Cardiac muscle cell (in vitro differentiated cells and primary cell): ENCODE results near the gene ADAMTSL2. TPM values are rescaled to one million over a fixed set of nuclear protein-coding genes. Genes with fewer than 3 reads are reported as not detected.
A peak's percentile ranks its signal among the peaks of the same experiment; 100 is the strongest.

Experiments
- DNase-seq, 2 donors: peaks; one replicate each; pipeline versions ENCODE4 v3.0.0 to v3.0.0-alpha.2; 2010 to 2017; ENCODE audit warnings: low read depth in 1 of 2, low spot score in 1 of 2
- H3K27ac ChIP-seq: fragments of 200-600 bp; sonication (generic); 2 replicates; pipeline ENCODE4 v1.5.1; 2016
- H3K27me3 ChIP-seq: fragments of 200-600 bp; sonication (generic); 2 replicates; pipeline ENCODE4 v1.6.0; 2016; ENCODE audit warnings: control low read depth
- H3K36me3 ChIP-seq: fragments of 200-600 bp; sonication (generic); 2 replicates; pipeline ENCODE4 v1.5.1; 2016; ENCODE audit warnings: control low read depth
- H3K4me1 ChIP-seq: fragments of 200-600 bp; sonication (generic); 2 replicates; pipeline ENCODE4 v1.8.1; 2017; ENCODE audit warnings: low read depth, mild to moderate bottlenecking, mixed run types
- H3K4me3 ChIP-seq: fragments of 200-600 bp; sonication (generic); 2 replicates; pipeline ENCODE4 v1.5.1; 2016; ENCODE audit warnings: mild to moderate bottlenecking
- H3K9me3 ChIP-seq: fragments of 200-600 bp; sonication (generic); 2 replicates; pipeline ENCODE4 v1.5.1; 2017; ENCODE audit warnings: low read depth, mild to moderate bottlenecking, control low read depth
- polyA plus RNA-seq: library from polyadenylated mRNA; unstranded; fragments of >200 nt; fragmentation: Nextera tagmentation; extraction: Ambion mirVana; gene quantifications from 2 replicates; pipeline ENCODE4 v1.2.1, GENCODE V29; 2016
- total RNA-seq: library from RNA; depleted of rRNA; stranded (reverse); fragments of >200 nt; gene quantifications from 2 replicates; pipeline ENCODE4 v1.2.3, GENCODE V29; 2016
- TF ChIP-seq, protein P1 (sequence below): IDR thresholded peaks from 2 replicates; pipeline ENCODE4 v1.5.1; 2012; ENCODE audit warnings: low read depth, mild to moderate bottlenecking, low read length

The ADAMTSL2 gene
- total and polyA plus RNA-seq, 2 experiments from 2014 or later = 18.4 to 27.2 TPM

DNA sequence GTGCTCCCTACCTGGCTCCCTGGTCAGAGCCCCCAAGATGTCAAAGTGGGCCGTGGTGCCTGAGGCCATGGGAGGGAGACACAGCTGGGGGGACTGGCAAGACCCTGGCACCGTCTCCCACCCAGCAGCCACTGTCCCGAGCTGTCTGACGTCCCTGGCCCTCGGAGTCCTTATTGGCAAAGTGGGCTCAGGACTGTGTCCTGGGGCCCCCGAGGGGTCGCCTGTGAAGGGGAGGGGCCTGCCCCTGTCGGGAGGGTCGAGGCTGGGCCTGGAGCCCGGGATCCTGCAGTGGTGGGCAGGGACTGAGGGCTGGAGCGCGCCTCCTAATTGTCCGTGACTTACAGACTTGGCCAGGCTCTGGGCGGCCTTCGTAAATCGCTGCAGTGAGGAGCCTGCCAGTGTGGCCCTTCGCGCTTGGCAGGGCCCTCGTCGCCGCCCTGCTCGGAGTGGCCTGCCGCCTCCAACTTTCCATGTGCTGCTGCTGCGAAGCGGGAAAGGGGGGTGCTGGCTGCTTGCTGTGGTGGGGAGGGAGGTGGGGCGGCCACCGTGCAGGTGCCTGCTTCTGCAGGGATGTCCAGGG, 23.5 kb upstream of the ADAMTSL2 start:
- H3K27ac ChIP-seq = no peak overlapping the region
- H3K4me1 ChIP-seq = peaks cover 5% of the 10 kb centered on the region
- DNase-seq = no peak
- no peak overlapping the region for H3K4me3 ChIP-seq
- no peaks in the 10 kb centered on the region for H3K36me3 ChIP-seq
- H3K9me3 ChIP-seq = no peaks in the 10 kb centered on the region
- no peaks in the 10 kb centered on the region for H3K27me3 ChIP-seq
- TF ChIP-seq, protein P1, sequence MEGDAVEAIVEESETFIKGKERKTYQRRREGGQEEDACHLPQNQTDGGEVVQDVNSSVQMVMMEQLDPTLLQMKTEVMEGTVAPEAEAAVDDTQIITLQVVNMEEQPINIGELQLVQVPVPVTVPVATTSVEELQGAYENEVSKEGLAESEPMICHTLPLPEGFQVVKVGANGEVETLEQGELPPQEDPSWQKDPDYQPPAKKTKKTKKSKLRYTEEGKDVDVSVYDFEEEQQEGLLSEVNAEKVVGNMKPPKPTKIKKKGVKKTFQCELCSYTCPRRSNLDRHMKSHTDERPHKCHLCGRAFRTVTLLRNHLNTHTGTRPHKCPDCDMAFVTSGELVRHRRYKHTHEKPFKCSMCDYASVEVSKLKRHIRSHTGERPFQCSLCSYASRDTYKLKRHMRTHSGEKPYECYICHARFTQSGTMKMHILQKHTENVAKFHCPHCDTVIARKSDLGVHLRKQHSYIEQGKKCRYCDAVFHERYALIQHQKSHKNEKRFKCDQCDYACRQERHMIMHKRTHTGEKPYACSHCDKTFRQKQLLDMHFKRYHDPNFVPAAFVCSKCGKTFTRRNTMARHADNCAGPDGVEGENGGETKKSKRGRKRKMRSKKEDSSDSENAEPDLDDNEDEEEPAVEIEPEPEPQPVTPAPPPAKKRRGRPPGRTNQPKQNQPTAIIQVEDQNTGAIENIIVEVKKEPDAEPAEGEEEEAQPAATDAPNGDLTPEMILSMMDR = no peak

DNA sequence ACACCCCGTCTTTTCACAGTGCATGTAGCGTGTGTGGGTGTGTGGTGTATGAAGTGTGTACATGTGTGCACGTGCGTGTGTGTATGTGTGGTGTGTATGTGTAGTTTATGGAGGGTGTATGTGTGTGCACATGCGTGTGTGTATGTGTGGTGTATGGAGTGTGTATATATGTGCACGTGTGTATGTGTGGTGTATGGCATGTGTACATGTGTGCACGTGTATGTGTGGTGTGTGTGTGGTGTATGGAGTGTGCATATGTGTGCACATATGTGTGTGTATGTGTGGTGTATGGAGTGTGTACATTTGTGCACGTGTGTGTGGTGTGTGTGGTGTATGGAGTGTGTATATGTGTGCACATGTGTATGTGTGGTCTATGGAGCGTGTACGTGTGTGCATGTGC, 22.9 kb upstream of the ADAMTSL2 start:
- H3K4me3 ChIP-seq = no peak overlapping the region
- no peaks in the 10 kb centered on the region for H3K27me3 ChIP-seq
- H3K27ac ChIP-seq = no peak overlapping the region
- TF ChIP-seq, protein P1 = no peak
- H3K36me3 ChIP-seq = no peaks in the 10 kb centered on the region
- no peak for DNase-seq
- H3K9me3 ChIP-seq = no peaks in the 10 kb centered on the region
- H3K4me1 ChIP-seq = peaks cover 5% of the 10 kb centered on the region

- TF ChIP-seq, protein P1 = no peak
- DNase-seq = no peak
- Histone ChIP-seq H3K27ac (no peak overlapping the region), H3K36me3 (no peaks in the 10 kb centered on the region), H3K9me3 (no peaks in the 10 kb centered on the region), H3K4me3 (no peak overlapping the region), H3K4me1 (peaks cover 5% of the 10 kb centered on the region), H3K27me3 (no peaks in the 10 kb centered on the region)
Observed at GRCh38 chr9:133512253-133513213, 22.0 kb upstream of the ADAMTSL2 start.

GRCh38 chr9:133513214-133514100, 21.0 kb upstream of the ADAMTSL2 start:
- no peak for DNase-seq
- H3K27me3 ChIP-seq = no peaks in the 10 kb centered on the region
- TF ChIP-seq, protein P1 = no peak
- no peak overlapping the region for H3K27ac ChIP-seq
- H3K9me3 ChIP-seq = no peaks in the 10 kb centered on the region
- H3K4me3 ChIP-seq = no peak overlapping the region
- H3K36me3 ChIP-seq = no peaks in the 10 kb centered on the region
- peaks cover 5% of the 10 kb centered on the region for H3K4me1 ChIP-seq

GRCh38 chr9:133514460-133515239, 19.9 kb upstream of the ADAMTSL2 start:
- H3K27ac ChIP-seq = no peak overlapping the region
- peak in 1 of 2 donors; percentile 63 for DNase-seq
- TF ChIP-seq, protein P1 = no peak
- no peak overlapping the region for H3K4me3 ChIP-seq
- no peaks in the 10 kb centered on the region for H3K27me3 ChIP-seq
- H3K36me3 ChIP-seq = no peaks in the 10 kb centered on the region
- H3K9me3 ChIP-seq = no peaks in the 10 kb centered on the region
- H3K4me1 ChIP-seq = no peaks in the 10 kb centered on the region
